22Rv1 (cell line): Measurements from ENCODE around the gene CEBPZ.

Experiments
- ZFX ChIP-seq: fragments of 450-650 bp; IDR thresholded peaks from 2 replicates; pipeline ENCODE4 v1.6.1; 2017; ENCODE audit warnings: antibody characterized with exemption, borderline replicate concordance
- TF ChIP-seq, protein P1 (sequence below): fragments of 450-650 bp; IDR thresholded peaks from 2 replicates; pipeline ENCODE4 v1.5.1; 2017; ENCODE audit warnings: mild to moderate bottlenecking

DNA sequence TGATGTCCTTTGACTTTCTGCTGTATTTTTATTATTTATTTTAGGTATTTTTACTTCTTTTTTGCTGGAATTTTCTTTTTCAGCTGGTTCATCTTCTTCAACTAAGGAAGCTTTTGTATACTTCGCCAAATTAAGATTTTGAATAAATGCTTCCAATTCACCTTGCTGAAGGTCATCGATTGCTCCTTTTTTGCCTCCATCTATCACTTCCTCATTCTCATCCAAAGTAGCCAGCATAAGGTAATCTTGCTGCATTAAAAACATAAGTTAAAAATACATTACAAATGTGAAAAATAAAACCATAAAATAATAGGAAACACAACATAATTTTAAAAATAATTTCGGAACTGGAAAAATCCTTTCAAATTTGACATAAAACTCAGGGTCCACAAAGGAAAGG, 2.6 kb downstream of the CEBPZ start:
- TF ChIP-seq, protein P1, sequence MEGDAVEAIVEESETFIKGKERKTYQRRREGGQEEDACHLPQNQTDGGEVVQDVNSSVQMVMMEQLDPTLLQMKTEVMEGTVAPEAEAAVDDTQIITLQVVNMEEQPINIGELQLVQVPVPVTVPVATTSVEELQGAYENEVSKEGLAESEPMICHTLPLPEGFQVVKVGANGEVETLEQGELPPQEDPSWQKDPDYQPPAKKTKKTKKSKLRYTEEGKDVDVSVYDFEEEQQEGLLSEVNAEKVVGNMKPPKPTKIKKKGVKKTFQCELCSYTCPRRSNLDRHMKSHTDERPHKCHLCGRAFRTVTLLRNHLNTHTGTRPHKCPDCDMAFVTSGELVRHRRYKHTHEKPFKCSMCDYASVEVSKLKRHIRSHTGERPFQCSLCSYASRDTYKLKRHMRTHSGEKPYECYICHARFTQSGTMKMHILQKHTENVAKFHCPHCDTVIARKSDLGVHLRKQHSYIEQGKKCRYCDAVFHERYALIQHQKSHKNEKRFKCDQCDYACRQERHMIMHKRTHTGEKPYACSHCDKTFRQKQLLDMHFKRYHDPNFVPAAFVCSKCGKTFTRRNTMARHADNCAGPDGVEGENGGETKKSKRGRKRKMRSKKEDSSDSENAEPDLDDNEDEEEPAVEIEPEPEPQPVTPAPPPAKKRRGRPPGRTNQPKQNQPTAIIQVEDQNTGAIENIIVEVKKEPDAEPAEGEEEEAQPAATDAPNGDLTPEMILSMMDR, result no peak
- no peak for TF ChIP-seq ZFX
